ACHN (cell line): ENCODE data around the gene SPSB2.
"Not testable (repeated sequence)": the region's sequence is repeated elsewhere in the genome, so short reads cannot be mapped to it uniquely, and the experiment has no call there.

Experiments
- DNase-seq: peaks from one replicate; pipeline ENCODE4 v3.0.0-alpha.2; 2015
- in situ Hi-C: cut with HindIII; loops from 2 replicates; pipeline ENCODE4 v1.10.0; 2017; ENCODE audit warnings: low sequenced_read_pairs, low pct_ligation_motif_present, low pct_unique_long_range_greater_than_20kb

SPSB2 gene

DNA sequence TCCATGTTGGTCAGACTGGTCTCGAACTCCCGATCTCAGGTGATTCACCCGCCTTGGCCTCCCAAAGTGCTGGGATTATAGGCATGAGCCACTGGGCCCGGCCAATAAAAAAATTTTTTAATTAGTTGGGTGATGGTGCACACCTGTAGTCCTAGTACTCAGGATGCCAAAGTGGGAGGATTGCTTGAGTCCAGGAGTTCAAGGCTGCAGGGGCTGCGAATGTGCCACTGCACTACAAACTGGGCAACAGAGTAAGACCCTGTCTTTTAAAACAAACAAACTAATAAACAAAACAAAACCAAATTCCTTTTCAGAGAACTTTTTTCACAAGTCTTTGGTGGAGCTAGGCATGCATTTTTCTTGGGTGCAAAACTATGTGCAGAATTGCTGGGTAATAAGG lies 10.1 kb upstream of the SPSB2 start:
- in situ Hi-C loops: no loop called here

DNA sequence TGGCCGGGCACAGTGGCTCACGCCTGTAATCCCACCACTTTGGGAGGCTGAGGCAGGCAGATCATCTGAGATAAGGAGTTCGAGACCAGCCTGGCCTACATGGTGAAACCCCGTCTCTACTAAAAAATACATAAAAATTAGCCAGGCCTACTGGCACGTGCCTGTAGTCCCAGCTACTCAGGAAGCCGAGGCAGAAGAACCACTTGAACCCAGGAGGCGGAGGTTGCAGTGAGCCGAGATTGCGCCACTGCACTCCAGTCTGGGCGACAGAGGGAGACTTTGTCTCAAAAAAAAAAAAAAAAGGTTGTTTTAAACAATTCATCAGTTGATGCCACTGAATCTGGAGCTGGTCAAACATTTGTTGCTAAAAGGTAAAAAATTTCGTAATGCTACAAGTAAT lies 6.7 kb upstream of the SPSB2 start:
- DNase-seq, in situ Hi-C loops: not testable (repeated sequence)

More for the DNA sequence above, 10.1 kb upstream of the SPSB2 start:
- DNase-seq: no peak

DNA sequence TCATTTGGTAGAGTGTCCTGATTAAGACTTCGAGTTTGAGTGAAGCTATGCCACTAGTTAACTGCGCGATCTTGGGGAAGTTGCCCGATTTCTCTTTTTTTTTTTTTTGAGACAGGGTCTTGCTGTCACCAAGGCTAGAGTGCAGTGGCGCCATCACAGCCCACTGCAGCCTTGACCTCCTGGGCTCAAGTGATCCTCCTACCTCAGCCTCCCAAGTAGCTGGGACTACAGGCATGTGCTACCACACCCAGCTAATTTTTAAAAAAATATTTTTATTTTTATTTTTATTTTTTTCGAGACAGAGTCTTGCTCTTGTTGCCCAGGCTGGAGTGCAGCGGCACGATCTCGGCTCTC lies 889 bp upstream of the SPSB2 start:
- DNase-seq, in situ Hi-C loops: not testable (repeated sequence)

DNA sequence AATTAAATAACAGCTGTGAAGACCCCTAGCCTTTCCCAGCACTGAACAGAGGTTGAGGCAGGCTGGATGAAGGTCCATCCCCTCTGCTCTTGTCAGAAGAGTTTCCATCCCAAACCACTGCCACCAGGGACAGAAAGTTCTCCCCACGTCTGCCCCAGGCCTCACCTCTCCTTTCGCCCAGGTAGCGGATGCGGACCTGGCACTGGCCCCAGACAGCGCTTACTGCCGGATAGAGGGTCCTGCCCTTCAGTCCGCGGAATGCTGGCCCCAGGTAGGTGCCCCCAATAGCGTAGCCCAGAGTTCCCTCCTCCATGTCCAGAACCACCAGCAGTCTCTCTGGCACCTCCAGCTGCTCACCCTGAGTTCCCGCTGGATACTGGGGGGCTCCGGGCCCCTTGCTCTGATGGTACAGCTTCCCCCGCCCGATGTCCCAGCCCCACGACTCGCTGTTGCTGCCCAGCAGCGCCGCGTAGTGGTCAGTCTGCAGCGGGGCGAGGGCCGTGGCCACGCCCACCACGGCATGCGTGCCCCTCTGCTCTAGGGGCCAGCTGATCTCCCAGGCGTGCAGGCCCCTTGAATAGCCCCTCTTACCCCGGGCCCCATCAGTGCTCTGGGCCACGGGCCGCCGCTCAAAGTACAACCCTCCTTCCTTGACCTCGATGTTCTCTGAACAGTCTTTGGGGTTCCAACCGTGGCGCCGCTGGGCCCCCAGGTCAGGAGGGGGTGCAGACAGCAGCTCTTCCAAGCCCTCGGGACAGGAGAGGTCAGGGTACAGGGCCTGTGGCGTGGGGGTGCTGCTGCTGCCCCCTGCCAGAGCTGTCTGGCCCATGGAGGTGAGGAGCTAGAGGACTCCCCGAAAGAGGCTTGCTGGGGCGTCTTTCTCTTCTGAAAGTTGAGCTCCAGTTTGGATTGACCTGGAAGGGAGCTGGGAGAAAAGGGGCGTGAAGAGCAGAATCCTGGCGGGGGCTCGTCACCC lies 742 bp downstream of the SPSB2 start:
- in situ Hi-C loops: no loop called here
- peak; percentile 88 for DNase-seq

DNA sequence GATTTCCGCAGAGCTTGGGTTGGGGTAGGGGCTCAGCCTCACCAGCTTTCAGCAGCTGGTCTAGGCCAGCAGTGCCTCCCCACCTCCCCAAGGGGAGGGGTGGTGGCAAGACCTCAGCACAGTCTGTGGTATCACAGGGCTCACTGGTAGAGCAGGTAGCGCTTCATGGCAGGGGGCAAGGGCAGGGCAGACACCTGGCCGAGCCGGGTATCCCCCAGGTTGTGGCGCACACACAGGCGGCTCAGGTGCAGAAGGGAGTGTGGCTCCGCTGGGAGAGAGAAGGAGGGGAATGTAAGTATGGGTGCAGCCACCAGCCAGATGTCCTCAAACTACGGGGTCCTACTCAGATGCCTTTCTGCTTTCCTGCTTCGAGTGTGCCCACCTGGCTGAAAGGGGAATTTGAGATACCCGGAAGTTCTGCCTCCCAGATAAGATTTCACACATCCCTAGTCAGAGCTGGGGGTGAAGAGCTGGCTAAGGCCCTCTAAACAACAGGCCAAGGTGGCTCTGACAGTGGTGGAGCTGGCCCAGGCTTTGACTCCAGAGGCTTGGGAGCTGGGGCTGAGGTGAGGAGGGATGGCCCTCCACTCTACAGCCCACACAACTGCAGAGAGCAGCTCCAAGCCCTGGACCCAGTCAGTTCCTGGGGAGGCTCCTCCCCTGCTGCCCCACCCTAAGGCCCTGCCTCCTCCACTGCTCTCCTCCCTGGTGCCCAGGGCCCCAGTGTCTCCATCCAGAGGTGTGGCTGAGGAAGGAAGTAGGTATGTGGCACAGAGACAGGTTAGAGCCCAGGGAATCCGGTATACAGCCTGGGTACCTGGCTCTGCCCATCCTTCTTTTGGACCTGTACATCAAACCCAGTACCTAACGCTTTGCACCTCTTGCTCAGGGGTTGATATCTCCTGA lies 1.8 kb downstream of the SPSB2 start:
- peak; percentile 67 for DNase-seq
- in situ Hi-C loops: no loop called here

DNA sequence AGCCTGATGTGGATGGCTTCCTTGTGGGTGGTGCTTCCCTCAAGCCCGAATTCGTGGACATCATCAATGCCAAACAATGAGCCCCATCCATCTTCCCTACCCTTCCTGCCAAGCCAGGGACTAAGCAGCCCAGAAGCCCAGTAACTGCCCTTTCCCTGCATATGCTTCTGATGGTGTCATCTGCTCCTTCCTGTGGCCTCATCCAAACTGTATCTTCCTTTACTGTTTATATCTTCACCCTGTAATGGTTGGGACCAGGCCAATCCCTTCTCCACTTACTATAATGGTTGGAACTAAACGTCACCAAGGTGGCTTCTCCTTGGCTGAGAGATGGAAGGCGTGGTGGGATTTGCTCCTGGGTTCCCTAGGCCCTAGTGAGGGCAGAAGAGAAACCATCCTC lies 2.8 kb downstream of the SPSB2 start:
- in situ Hi-C loops, DNase-seq: not testable (repeated sequence)

DNA sequence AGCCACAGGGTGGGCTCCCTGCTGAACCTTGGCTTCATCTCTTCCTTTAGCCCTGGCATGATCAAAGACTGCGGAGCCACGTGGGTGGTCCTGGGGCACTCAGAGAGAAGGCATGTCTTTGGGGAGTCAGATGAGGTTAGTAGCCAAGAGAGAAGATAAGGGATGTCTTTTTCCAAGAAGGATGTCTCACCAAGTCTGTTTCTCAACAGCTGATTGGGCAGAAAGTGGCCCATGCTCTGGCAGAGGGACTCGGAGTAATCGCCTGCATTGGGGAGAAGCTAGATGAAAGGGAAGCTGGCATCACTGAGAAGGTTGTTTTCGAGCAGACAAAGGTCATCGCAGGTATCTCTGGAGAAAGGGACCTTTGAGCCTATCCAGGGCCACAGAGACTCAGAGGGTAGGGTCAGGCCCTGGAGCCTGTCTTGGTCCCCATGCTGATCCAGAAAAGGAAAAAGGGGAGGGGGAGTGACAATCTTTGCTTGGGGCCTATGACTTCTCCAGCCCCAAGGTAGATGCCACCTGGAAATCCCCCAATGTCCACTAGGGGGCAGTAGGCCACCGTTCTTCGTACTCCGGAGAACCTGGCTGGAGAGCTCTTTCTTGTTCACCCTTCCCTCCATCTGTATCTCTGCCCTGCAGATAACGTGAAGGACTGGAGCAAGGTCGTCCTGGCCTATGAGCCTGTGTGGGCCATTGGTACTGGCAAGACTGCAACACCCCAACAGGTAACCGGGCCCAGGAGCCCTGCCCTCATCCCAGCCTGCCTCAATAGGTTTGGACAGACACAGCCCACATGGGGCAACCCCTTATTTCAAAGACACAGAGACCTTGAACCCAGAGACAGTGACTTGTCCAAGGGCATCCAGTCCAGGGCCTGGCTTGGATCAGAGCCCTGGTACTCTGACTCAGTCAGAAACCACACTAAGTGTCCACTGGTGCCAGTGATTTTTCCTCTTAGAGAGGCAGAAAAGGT lies 3.8 kb downstream of the SPSB2 start:
- in situ Hi-C loops: no loop called here
- DNase-seq: peak; percentile 89

DNA sequence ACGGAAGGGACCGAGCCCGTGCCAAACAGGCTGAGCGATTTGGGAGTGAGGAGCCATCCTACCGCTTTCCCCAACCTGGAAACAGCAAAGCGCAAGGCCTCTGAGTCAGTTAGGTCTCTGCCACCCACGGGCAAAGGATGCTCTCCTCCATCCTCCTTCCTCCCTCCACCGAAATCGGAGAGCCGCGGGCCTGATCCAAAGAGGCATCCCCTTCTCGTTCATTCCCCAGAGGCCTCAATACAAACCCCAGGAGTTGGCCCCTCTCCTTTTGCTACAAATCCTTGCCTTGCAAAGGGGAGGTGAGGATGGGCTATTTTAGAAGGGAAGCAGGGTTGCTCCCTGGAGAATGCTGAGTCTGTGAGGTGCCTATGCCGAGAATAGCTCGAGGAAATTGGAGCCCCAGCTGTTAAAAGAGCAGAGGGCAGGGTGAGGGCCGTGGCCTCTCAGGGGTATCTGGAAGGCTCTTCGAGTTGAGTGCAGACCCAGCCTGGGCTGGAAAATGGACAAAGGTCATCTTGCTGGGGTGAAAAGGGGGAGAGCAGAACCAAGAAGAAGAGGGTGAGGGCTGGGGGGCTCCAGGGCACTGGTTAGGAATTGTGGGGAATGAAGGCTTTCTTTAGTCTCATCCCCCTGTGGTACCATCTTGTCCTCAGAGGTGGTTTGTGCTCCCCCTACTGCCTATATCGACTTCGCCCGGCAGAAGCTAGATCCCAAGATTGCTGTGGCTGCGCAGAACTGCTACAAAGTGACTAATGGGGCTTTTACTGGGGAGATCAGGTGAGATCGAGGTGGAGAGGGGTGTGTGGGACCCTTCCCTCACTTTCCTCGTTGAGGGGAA lies 4.7 kb downstream of the SPSB2 start:
- DNase-seq: peak; percentile 36
- in situ Hi-C loops: no loop called here

DNA sequence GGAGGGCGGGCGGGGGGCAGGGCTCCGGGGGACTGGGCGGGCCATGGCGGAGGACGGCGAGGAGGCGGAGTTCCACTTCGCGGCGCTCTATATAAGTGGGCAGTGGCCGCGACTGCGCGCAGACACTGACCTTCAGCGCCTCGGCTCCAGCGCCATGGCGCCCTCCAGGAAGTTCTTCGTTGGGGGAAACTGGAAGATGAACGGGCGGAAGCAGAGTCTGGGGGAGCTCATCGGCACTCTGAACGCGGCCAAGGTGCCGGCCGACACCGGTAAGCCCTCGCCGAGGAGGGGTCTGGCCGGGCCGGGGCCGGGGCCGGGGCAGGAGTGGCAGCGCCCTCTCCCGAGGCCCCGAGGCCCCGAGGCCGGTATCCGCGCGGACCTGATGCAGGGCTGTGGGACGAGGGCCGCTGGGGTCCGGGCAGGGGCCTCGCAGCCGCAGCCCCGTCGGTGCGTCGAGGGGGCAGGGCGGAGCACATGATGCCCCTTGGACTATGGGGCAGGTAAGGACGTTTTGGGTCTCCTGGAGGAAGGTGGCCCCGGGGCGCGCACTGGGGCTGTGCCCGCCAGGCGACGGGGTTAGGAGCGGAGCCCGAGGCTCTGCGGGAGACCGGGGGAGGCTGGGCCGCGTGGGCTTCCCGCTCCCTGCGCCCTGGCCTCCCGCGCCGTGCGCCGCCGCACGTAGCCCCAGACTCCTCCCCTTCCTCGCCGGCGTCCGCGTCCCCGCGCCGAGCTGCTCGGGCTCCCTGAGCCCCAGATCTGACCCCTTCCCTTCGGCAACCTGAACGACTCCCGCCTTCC lies 5.5 kb downstream of the SPSB2 start, which contains the start of gene TPI1:
TPI1 (plus strand) TSS at position 119 of the 798 bp plus-strand sequence; CDS start at position 155, 36 bp downstream.
- DNase-seq: peak; percentile 85
- in situ Hi-C loops: no loop called here

DNA sequence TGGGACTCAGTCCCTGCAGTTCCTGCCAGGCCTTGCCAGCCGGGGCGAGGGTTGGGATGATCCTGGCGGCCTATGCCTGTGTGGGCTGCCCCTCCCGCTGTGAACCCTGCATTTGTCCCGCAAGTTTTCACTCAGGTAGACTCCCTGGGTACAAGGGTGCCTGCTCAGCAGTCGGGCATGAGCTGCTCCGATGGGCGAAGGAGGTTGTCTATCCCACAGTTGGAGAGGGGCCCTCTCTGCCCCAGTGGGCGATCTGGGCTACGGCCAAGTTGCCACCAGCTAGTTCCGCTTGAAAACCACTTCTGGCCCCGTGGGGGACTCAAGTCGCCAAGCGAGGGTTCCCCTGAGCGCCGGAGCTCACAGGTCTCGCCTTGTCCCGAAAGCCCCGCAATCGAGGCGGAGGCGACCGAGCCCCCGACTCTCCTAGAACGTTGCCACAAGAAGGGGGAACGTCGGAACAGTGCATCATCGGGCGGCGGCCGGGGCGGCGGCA lies 6.1 kb downstream of the SPSB2 start:
- in situ Hi-C loops: no loop called here
- DNase-seq: peak; percentile 36

DNA sequence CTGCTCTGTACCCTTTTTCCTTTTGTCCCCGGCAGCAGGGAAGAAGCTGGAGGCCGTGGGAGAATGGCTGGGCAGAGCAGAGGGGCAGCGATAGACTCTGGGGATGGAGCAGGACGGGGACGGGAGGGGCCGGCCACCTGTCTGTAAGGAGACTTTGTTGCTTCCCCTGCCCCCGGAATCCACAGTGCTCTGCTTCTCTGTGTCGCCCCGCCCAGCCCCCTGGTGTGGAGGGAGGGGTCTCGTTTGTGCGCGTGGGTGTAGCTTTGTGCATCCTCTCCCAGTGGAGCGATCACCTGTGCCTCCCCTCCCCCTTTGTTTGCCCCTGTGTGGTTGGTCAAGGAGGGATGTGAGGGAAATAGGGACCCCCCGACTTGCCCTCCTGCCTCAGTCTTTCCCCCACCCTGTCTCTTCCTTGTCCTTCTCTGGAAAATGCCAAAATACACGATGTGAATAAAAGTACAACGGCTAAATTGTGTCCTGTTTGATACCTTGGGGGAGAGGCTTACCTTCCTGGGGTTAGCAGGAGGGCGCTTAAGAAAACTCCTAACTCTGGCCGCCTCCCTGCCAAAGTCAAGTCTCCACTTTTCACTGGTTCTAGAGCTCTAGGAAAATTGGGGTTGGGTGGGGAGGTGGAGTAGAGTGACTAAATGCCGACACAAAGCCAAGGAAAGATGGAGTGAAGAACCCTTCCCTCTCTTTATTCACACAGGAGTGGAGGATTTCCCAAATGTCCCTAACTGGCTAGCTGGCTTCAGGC lies 6.8 kb downstream of the SPSB2 start:
- in situ Hi-C loops: no loop called here
- DNase-seq: no peak

DNA sequence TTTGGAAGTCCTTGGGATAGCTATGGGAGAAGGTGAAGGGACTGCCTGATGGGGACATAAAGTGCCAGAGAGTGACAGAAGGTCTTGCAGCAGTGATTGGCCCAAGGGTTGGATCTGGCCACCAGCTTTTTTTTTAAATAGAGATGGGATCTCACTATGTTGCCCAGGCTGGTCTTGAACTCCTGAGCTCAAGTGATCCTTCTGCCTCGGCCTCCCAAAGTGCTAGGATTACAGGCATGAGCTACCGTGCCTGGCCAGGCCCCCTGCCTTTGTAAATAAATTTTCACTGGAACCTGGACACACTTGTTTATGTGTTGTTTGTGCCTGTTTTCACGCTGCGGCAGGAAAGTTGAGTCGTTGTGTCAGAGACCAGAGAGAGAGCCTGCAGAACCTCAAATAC lies 7.8 kb downstream of the SPSB2 start:
- in situ Hi-C loops, DNase-seq: not testable (repeated sequence)

DNA sequence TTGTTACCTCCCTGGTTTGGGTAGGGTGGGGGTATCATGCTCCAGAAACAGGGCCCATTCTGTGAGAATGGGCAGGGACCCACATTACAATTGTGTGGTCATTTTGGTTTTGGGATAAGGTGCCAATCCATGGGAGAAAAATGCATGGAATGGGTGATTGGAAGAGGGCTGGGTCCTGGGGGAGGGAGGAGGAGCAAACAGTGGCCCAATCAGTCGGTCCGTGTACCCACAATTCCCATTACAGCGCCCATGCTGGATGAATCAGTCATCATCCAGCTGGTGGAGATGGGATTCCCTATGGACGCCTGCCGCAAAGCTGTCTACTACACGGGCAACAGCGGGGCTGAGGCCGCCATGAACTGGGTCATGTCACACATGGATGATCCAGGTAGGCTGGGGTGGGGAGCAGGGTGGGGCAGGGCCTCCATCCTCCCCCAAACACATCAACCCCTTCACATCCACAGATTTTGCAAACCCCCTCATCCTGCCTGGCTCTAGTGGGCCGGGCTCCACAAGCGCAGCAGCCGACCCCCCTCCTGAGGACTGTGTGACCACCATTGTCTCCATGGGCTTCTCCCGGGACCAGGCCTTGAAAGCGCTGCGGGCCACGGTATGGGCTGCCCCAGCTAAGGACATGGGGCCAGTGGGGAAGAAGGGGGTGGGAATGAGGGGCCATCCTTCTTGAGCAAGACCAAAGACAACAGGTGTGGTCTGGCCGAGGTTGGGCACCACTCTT lies 9.3 kb downstream of the SPSB2 start:
- no peak for DNase-seq
- in situ Hi-C loops: no loop called here

DNA sequence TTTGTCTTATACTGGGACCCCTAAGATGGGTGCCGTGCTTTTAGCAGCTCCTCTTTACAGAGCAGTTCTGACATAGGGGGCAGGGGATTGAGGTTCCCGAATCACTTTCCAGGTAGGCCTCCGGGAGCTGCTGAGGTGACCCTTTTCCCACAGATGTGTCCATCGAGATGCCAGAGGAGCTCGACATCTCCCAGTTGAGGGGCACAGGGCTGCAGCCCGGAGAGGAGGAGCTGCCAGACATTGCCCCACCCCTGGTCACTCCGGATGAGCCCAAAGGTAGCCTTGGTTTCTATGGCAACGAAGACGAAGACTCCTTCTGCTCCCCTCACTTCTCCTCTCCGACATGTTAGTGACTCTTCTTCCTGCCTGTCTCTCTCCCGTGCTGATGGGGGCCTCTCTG lies 10.1 kb downstream of the SPSB2 start:
- in situ Hi-C loops: no loop called here
- no peak for DNase-seq

DNA sequence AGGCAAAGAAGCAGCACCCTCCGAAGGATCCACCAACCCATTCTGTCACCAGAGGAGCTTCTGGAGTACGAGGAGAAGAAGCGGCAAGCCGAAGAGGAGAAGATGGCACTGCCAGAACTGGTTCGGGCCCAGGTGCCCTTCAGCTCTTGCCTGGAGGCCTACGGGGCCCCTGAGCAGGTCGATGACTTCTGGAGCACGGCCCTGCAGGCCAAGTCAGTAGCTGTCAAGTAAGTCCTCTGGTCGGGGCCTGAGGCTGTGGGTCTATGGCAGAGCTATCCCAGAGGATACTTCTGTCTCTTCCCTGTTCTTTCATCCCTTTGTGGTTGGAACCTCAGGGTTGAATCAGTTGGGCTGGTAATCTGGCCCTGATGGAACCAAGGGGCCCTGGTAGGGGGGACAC lies 11.7 kb downstream of the SPSB2 start:
- in situ Hi-C loops: no loop called here
- no peak for DNase-seq
